Activated naive CD4-positive, alpha-beta T cell treated with anti-CD3 and anti-CD28 coated beads for 36 hours (primary cell): ENCODE data around the gene PERM1. TPM values are rescaled to one million over a fixed set of nuclear protein-coding genes. Genes with fewer than 3 reads are reported as not detected.

Experiments used
- CTCF ChIA-PET: fragments of 350-600 bp; sonication (Branson Sonifier 250); formaldehyde crosslinking; loops from one replicate; lab custom pipeline; 2021; ENCODE audit warnings: antibody characterized with exemption; lab: Charles Lee
- DNase-seq: peaks from one replicate; pipeline ENCODE4 v3.0.0-alpha.2; 2020
- H3K27ac Mint-ChIP-seq: one replicate; pipeline ENCODE4 v1.8.0; 2021; ENCODE audit warnings: mild to moderate bottlenecking, mixed read lengths
- H3K27me3 Mint-ChIP-seq: one replicate; pipeline ENCODE4 v1.8.0; 2021; ENCODE audit warnings: low read depth, mixed read lengths
- H3K36me3 Mint-ChIP-seq: one replicate; pipeline ENCODE4 v1.8.0; 2021; ENCODE audit warnings: low read depth, mixed read lengths
- H3K4me1 Mint-ChIP-seq: one replicate; pipeline ENCODE4 v1.8.0; 2021; ENCODE audit warnings: low read depth, mixed read lengths
- H3K4me3 Mint-ChIP-seq: one replicate; pipeline ENCODE4 v1.8.0; 2021; ENCODE audit warnings: mild to moderate bottlenecking, moderate library complexity, mixed read lengths
- H3K9me3 Mint-ChIP-seq: one replicate; pipeline ENCODE4 v1.8.0; 2021; ENCODE audit warnings: mixed read lengths
- intact Hi-C: fragments of 100-400 bp; cut with micrococcal nuclease; formaldehyde crosslinking; loops from one replicate; pipeline ENCODE4 v1.15.1; 2023
- total RNA-seq, 2 experiments: library from RNA; stranded (reverse); gene quantifications; one replicate each; pipeline ENCODE4 v1.2.3, GENCODE V29; 2021

Gene PERM1
- total RNA-seq, 2 experiments from 2014 or later: not detected

DNA sequence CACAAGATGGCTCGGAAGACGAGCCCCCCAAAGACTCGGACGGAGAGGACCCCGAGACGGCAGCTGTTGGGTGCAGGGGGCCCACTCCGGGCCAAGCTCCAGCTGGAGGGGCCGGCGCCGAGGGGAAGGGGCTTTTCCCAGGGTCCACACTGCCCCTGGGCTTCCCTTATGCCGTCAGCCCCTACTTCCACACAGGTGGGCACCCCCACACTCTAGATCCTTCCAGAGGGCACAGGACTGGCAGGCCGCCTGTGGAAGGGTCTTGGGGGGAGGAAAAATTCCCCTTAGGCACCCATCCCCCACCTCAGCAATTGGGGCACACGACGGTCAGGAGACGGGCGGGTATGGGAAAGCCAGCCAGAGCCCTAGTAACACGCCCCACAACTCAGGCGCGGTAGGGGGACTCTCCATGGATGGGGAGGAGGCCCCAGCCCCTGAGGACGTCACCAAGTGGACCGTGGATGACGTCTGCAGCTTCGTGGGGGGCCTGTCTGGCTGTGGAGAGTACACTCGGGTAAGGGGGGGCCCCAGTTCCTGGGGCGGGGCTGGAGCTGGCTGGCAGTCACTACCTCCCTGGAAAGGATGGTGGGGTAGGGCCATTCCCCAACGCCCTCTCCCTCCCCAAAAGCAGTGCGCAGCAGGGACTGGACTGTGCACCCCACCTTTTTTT lies 38.9 kb downstream of the PERM1 start:
- Mint-ChIP-seq H3K9me3 (no peaks in the 10 kb centered on the region), H3K4me3 (no peak overlapping the region), H3K27ac (no peak overlapping the region), H3K4me1 (peaks cover 7% of the 10 kb centered on the region), H3K36me3 (peaks cover 17% of the 10 kb centered on the region), H3K27me3 (peaks cover 19% of the 10 kb centered on the region)
- intact Hi-C loops: no loop called here
- CTCF ChIA-PET: interaction anchor here (0.6 kb wide), 1 partner anchor 11 kb away, joined by 3 read pairs; no protein-coding TSS in a partner anchor
- DNase-seq: no peak

DNA sequence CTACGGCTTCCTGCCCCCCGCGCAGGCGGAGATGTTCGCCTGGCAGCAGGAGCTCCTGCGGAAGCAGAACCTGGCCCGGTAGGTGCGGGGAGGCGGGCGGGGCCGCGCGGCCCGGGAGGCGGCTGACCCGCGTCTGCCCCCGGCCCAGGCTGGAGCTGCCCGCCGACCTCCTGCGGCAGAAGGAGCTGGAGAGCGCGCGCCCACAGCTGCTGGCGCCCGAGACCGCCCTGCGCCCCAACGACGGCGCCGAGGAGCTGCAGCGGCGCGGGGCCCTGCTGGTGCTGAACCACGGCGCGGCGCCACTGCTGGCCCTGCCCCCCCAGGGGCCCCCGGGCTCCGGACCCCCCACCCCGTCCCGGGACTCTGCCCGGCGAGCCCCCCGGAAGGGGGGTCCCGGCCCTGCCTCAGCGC lies 39.5 kb downstream of the PERM1 start:
- CTCF ChIA-PET: interaction anchor here (0.6 kb wide), 1 partner anchor 664 kb away, joined by 4 read pairs; no protein-coding TSS in a partner anchor
- no peak overlapping the region for H3K27ac Mint-ChIP-seq
- H3K9me3 Mint-ChIP-seq: no peaks in the 10 kb centered on the region
- H3K27me3 Mint-ChIP-seq: peaks cover 20% of the 10 kb centered on the region
- no peak overlapping the region for H3K4me3 Mint-ChIP-seq
- peaks cover 7% of the 10 kb centered on the region for H3K4me1 Mint-ChIP-seq
- intact Hi-C loops: no loop called here
- H3K36me3 Mint-ChIP-seq: peaks cover 16% of the 10 kb centered on the region
- no peak for DNase-seq

GRCh38 chr1:941588-942383 lies 40.1 kb downstream of the PERM1 start:
- H3K27ac Mint-ChIP-seq: no peak overlapping the region

GRCh38 chr1:941015-941587 lies 40.8 kb downstream of the PERM1 start:
- Mint-ChIP-seq H3K4me3 (peak overlapping the region; percentile 46), H3K36me3 (peaks cover 11% of the 10 kb centered on the region), H3K9me3 (no peaks in the 10 kb centered on the region), H3K27me3 (peaks cover 20% of the 10 kb centered on the region), H3K27ac (no peak overlapping the region), H3K4me1 (peaks cover 7% of the 10 kb centered on the region)
- CTCF ChIA-PET: interaction anchor here (1.2 kb wide), 1 partner anchor 36 kb away, joined by 5 read pairs; no protein-coding TSS in a partner anchor
- DNase-seq: no peak
- intact Hi-C loops: loop anchor here (2.0 kb wide), 2 partner anchors 18 to 34 kb away; partner anchors contain the start of gene NOC2L

More at GRCh38 chr1:941588-942383, 40.1 kb downstream of the PERM1 start:
- CTCF ChIA-PET: interaction anchor here (0.6 to 1.2 kb wide), 2 partner anchors 37 to 665 kb away, joined by 4 to 5 read pairs; no protein-coding TSS in a partner anchor
- Mint-ChIP-seq H3K27me3 (peaks cover 20% of the 10 kb centered on the region), H3K4me3 (no peak overlapping the region), H3K9me3 (no peaks in the 10 kb centered on the region), H3K4me1 (peaks cover 7% of the 10 kb centered on the region), H3K36me3 (peaks cover 11% of the 10 kb centered on the region)
- no peak for DNase-seq
- intact Hi-C loops: loop anchor here (2.0 kb wide), 2 partner anchors 17 to 35 kb away; partner anchors contain the start of gene NOC2L

- CTCF ChIA-PET: interaction anchor here (1.2 kb wide), 1 partner anchor 36 kb away, joined by 5 read pairs; no protein-coding TSS in a partner anchor
- H3K27me3 Mint-ChIP-seq: peaks cover 25% of the 10 kb centered on the region
Observed at GRCh38 chr1:940107-941014, 41.5 kb downstream of the PERM1 start.

GRCh38 chr1:939511-940106 lies 42.3 kb downstream of the PERM1 start:
- Mint-ChIP-seq H3K9me3 (no peaks in the 10 kb centered on the region), H3K36me3 (no peaks in the 10 kb centered on the region), H3K27me3 (peaks cover 28% of the 10 kb centered on the region), H3K4me3 (no peak overlapping the region), H3K4me1 (peaks cover 13% of the 10 kb centered on the region), H3K27ac (no peak overlapping the region)
- CTCF ChIA-PET: no interaction called here
- no peak for DNase-seq
- intact Hi-C loops: loop anchor here (2.0 kb wide), 2 partner anchors 19 to 33 kb away; partner anchors contain the start of gene NOC2L

More at GRCh38 chr1:940107-941014, 41.5 kb downstream of the PERM1 start:
- peaks cover 3% of the 10 kb centered on the region for H3K36me3 Mint-ChIP-seq
- H3K9me3 Mint-ChIP-seq: no peaks in the 10 kb centered on the region
- no peak for DNase-seq
- intact Hi-C loops: loop anchor here (2.0 kb wide), 2 partner anchors 18 to 34 kb away; partner anchors contain the start of gene NOC2L
- peak overlapping the region; percentile 41 for H3K4me3 Mint-ChIP-seq
- peaks cover 10% of the 10 kb centered on the region for H3K4me1 Mint-ChIP-seq
- no peak overlapping the region for H3K27ac Mint-ChIP-seq

GRCh38 chr1:938711-939489 lies 43.0 kb downstream of the PERM1 start:
- Mint-ChIP-seq H3K27ac (no peak overlapping the region), H3K9me3 (no peaks in the 10 kb centered on the region), H3K36me3 (no peaks in the 10 kb centered on the region), H3K4me1 (peaks cover 13% of the 10 kb centered on the region), H3K27me3 (peaks cover 28% of the 10 kb centered on the region), H3K4me3 (no peak overlapping the region)
- intact Hi-C loops: no loop called here
- CTCF ChIA-PET: interaction anchor here (0.6 to 1.3 kb wide), 2 partner anchors 10 to 33 kb away, joined by 3 to 7 read pairs; no protein-coding TSS in a partner anchor
- no peak for DNase-seq

GRCh38 chr1:938088-938683 lies 43.7 kb downstream of the PERM1 start:
- intact Hi-C loops: no loop called here
- Mint-ChIP-seq H3K4me1 (peaks cover 13% of the 10 kb centered on the region), H3K9me3 (no peaks in the 10 kb centered on the region), H3K36me3 (no peaks in the 10 kb centered on the region), H3K27me3 (peaks cover 28% of the 10 kb centered on the region), H3K4me3 (no peak overlapping the region), H3K27ac (no peak overlapping the region)
- CTCF ChIA-PET: interaction anchor here (0.6 to 1.3 kb wide), 2 partner anchors 10 to 32 kb away, joined by 3 to 7 read pairs; no protein-coding TSS in a partner anchor
- no peak for DNase-seq

GRCh38 chr1:937521-937920 lies 44.4 kb downstream of the PERM1 start:
- CTCF ChIA-PET: no interaction called here
- H3K4me1 Mint-ChIP-seq: peaks cover 13% of the 10 kb centered on the region
- H3K27me3 Mint-ChIP-seq: peaks cover 28% of the 10 kb centered on the region
- no peak overlapping the region for H3K27ac Mint-ChIP-seq
- no peaks in the 10 kb centered on the region for H3K36me3 Mint-ChIP-seq
- intact Hi-C loops: no loop called here
- no peaks in the 10 kb centered on the region for H3K9me3 Mint-ChIP-seq
- no peak for DNase-seq
- no peak overlapping the region for H3K4me3 Mint-ChIP-seq
